ENCODE measurements around the gene SNED1. TPM values are rescaled to one million over a fixed set of nuclear protein-coding genes. Genes with fewer than 3 reads are reported as not detected.

The SNED1 gene
- total RNA-seq, 1 donor from 2014 or later, result 4.7 TPM

GRCh38 chr2:240998995-240999791 is 775 bp downstream of the SNED1 start:
- Histone ChIP-seq H3K27ac (ENCODE audit: low read depth, low read length) (peak overlapping the region; percentile 75), H3K27me3 (ENCODE audit: control insufficient read depth in 3 of 3, insufficient read depth in 3 of 3, low read length in 3 of 3) (no peaks in the 10 kb centered on the region), H3K4me3 (ENCODE audit: low read length in 3 of 3) (peak overlapping the region; percentile 65 to 81 (median 79)), H3K36me3 (ENCODE audit: control insufficient read depth in 3 of 3, insufficient read depth in 3 of 3, low read length in 3 of 3) (peaks cover 15 to 33% (median 18%) of the 10 kb centered on the region in 3 donors), H3K9ac (ENCODE audit: low read depth in 1 of 3, low read length in 3 of 3) (peak overlapping the region; percentile 72 to 92 (median 81)), H3K4me1 (ENCODE audit: control insufficient read depth in 3 of 3, insufficient read depth in 3 of 3, low read length in 3 of 3) (peaks cover 56 to 75% (median 61%) of the 10 kb centered on the region in 3 donors), H3K9me3 (ENCODE audit: control insufficient read depth in 3 of 3, low read length in 3 of 3) (peaks cover 7 to 11% (median 9%) of the 10 kb centered on the region in 3 donors)

GRCh38 chr2:240999873-241000541 is 1.6 kb downstream of the SNED1 start:
- Histone ChIP-seq H3K27ac (ENCODE audit: low read depth, low read length) (peak overlapping the region; percentile 75), H3K4me3 (ENCODE audit: low read length in 3 of 3) (peak overlapping the region; percentile 65 to 81 (median 79)), H3K27me3 (ENCODE audit: control insufficient read depth in 3 of 3, insufficient read depth in 3 of 3, low read length in 3 of 3) (no peaks in the 10 kb centered on the region), H3K9ac (ENCODE audit: low read depth in 1 of 3, low read length in 3 of 3) (peak overlapping the region; percentile 72 to 92 (median 81)), H3K36me3 (ENCODE audit: control insufficient read depth in 3 of 3, insufficient read depth in 3 of 3, low read length in 3 of 3) (peaks cover 15 to 33% (median 18%) of the 10 kb centered on the region in 3 donors), H3K4me1 (ENCODE audit: control insufficient read depth in 3 of 3, insufficient read depth in 3 of 3, low read length in 3 of 3) (peaks cover 52 to 67% (median 57%) of the 10 kb centered on the region in 3 donors), H3K9me3 (ENCODE audit: control insufficient read depth in 3 of 3, low read length in 3 of 3) (peaks cover 7 to 12% (median 10%) of the 10 kb centered on the region in 3 donors)

- Histone ChIP-seq H3K4me3 (ENCODE audit: low read length in 3 of 3) (peak overlapping the region in 1 of 3 donors; percentile 27), H3K36me3 (ENCODE audit: control insufficient read depth in 3 of 3, insufficient read depth in 3 of 3, low read length in 3 of 3) (peaks cover 15 to 33% (median 22%) of the 10 kb centered on the region in 3 donors)
Measured at GRCh38 chr2:241000831-241001321, 2.5 kb downstream of the SNED1 start.

GRCh38 chr2:241001413-241002274 is 3.2 kb downstream of the SNED1 start:
- H3K9me3 ChIP-seq (ENCODE audit: control insufficient read depth in 3 of 3, low read length in 3 of 3), result peaks cover 7 to 12% (median 10%) of the 10 kb centered on the region in 3 donors
- peak overlapping the region in 1 of 3 donors; percentile 50 for H3K9ac ChIP-seq (ENCODE audit: low read depth in 1 of 3, low read length in 3 of 3)
- H3K4me3 ChIP-seq (ENCODE audit: low read length in 3 of 3), result peak overlapping the region in 1 of 3 donors; percentile 32
- peaks cover 36 to 52% (median 45%) of the 10 kb centered on the region in 3 donors for H3K4me1 ChIP-seq (ENCODE audit: control insufficient read depth in 3 of 3, insufficient read depth in 3 of 3, low read length in 3 of 3)
- H3K27ac ChIP-seq (ENCODE audit: low read depth, low read length), result no peak overlapping the region
- no peaks in the 10 kb centered on the region for H3K27me3 ChIP-seq (ENCODE audit: control insufficient read depth in 3 of 3, insufficient read depth in 3 of 3, low read length in 3 of 3)
- H3K36me3 ChIP-seq (ENCODE audit: control insufficient read depth in 3 of 3, insufficient read depth in 3 of 3, low read length in 3 of 3), result peaks cover 15 to 33% (median 22%) of the 10 kb centered on the region in 3 donors

More at GRCh38 chr2:241000831-241001321, 2.5 kb downstream of the SNED1 start:
- H3K27ac ChIP-seq (ENCODE audit: low read depth, low read length), result no peak overlapping the region
- H3K4me1 ChIP-seq (ENCODE audit: control insufficient read depth in 3 of 3, insufficient read depth in 3 of 3, low read length in 3 of 3), result peaks cover 43 to 59% (median 49%) of the 10 kb centered on the region in 3 donors
- H3K27me3 ChIP-seq (ENCODE audit: control insufficient read depth in 3 of 3, insufficient read depth in 3 of 3, low read length in 3 of 3), result no peaks in the 10 kb centered on the region
- peaks cover 7 to 12% (median 10%) of the 10 kb centered on the region in 3 donors for H3K9me3 ChIP-seq (ENCODE audit: control insufficient read depth in 3 of 3, low read length in 3 of 3)
- H3K9ac ChIP-seq (ENCODE audit: low read depth in 1 of 3, low read length in 3 of 3), result peak overlapping the region in 1 of 3 donors; percentile 25

- H3K9ac ChIP-seq (ENCODE audit: low read depth in 1 of 3, low read length in 3 of 3), result no peak overlapping the region
- peaks cover 15 to 33% (median 22%) of the 10 kb centered on the region in 3 donors for H3K36me3 ChIP-seq (ENCODE audit: control insufficient read depth in 3 of 3, insufficient read depth in 3 of 3, low read length in 3 of 3)
- peaks cover 28 to 49% (median 43%) of the 10 kb centered on the region in 3 donors for H3K4me1 ChIP-seq (ENCODE audit: control insufficient read depth in 3 of 3, insufficient read depth in 3 of 3, low read length in 3 of 3)
- H3K4me3 ChIP-seq (ENCODE audit: low read length in 3 of 3), result no peak overlapping the region
- no peaks in the 10 kb centered on the region for H3K27me3 ChIP-seq (ENCODE audit: control insufficient read depth in 3 of 3, insufficient read depth in 3 of 3, low read length in 3 of 3)
- peaks cover 7 to 12% (median 10%) of the 10 kb centered on the region in 3 donors for H3K9me3 ChIP-seq (ENCODE audit: control insufficient read depth in 3 of 3, low read length in 3 of 3)
- H3K27ac ChIP-seq (ENCODE audit: low read depth, low read length), result no peak overlapping the region
Measured at GRCh38 chr2:241002275-241003046, 4.0 kb downstream of the SNED1 start.

GRCh38 chr2:241003047-241003360 is 4.6 kb downstream of the SNED1 start:
- Histone ChIP-seq H3K27me3 (ENCODE audit: control insufficient read depth in 3 of 3, insufficient read depth in 3 of 3, low read length in 3 of 3) (no peaks in the 10 kb centered on the region), H3K36me3 (ENCODE audit: control insufficient read depth in 3 of 3, insufficient read depth in 3 of 3, low read length in 3 of 3) (peaks cover 15 to 33% (median 22%) of the 10 kb centered on the region in 3 donors), H3K9ac (ENCODE audit: low read depth in 1 of 3, low read length in 3 of 3) (no peak overlapping the region), H3K27ac (ENCODE audit: low read depth, low read length) (no peak overlapping the region), H3K9me3 (ENCODE audit: control insufficient read depth in 3 of 3, low read length in 3 of 3) (peaks cover 7 to 12% (median 10%) of the 10 kb centered on the region in 3 donors), H3K4me1 (ENCODE audit: control insufficient read depth in 3 of 3, insufficient read depth in 3 of 3, low read length in 3 of 3) (peaks cover 23 to 49% (median 43%) of the 10 kb centered on the region in 3 donors), H3K4me3 (ENCODE audit: low read length in 3 of 3) (no peak overlapping the region)

GRCh38 chr2:241003369-241003768 is 5.0 kb downstream of the SNED1 start:
- peaks cover 7 to 12% (median 10%) of the 10 kb centered on the region in 3 donors for H3K9me3 ChIP-seq (ENCODE audit: control insufficient read depth in 3 of 3, low read length in 3 of 3)
- H3K36me3 ChIP-seq (ENCODE audit: control insufficient read depth in 3 of 3, insufficient read depth in 3 of 3, low read length in 3 of 3), result peaks cover 15 to 35% (median 22%) of the 10 kb centered on the region in 3 donors
- no peak overlapping the region for H3K9ac ChIP-seq (ENCODE audit: low read depth in 1 of 3, low read length in 3 of 3)
- H3K27ac ChIP-seq (ENCODE audit: low read depth, low read length), result no peak overlapping the region
- no peaks in the 10 kb centered on the region for H3K27me3 ChIP-seq (ENCODE audit: control insufficient read depth in 3 of 3, insufficient read depth in 3 of 3, low read length in 3 of 3)
- H3K4me3 ChIP-seq (ENCODE audit: low read length in 3 of 3), result peak overlapping the region in 1 of 3 donors; percentile 5
- peaks cover 21 to 49% (median 45%) of the 10 kb centered on the region in 3 donors for H3K4me1 ChIP-seq (ENCODE audit: control insufficient read depth in 3 of 3, insufficient read depth in 3 of 3, low read length in 3 of 3)

- H3K36me3 ChIP-seq (ENCODE audit: control insufficient read depth in 3 of 3, insufficient read depth in 3 of 3, low read length in 3 of 3), result peaks cover 15 to 35% (median 22%) of the 10 kb centered on the region in 3 donors
- H3K9me3 ChIP-seq (ENCODE audit: control insufficient read depth in 3 of 3, low read length in 3 of 3), result peaks cover 7 to 12% (median 10%) of the 10 kb centered on the region in 3 donors
- H3K9ac ChIP-seq (ENCODE audit: low read depth in 1 of 3, low read length in 3 of 3), result no peak overlapping the region
- H3K4me1 ChIP-seq (ENCODE audit: control insufficient read depth in 3 of 3, insufficient read depth in 3 of 3, low read length in 3 of 3), result peaks cover 21 to 56% (median 51%) of the 10 kb centered on the region in 3 donors
- H3K27me3 ChIP-seq (ENCODE audit: control insufficient read depth in 3 of 3, insufficient read depth in 3 of 3, low read length in 3 of 3), result no peaks in the 10 kb centered on the region
- H3K4me3 ChIP-seq (ENCODE audit: low read length in 3 of 3), result peak overlapping the region in 1 of 3 donors; percentile 5
- no peak overlapping the region for H3K27ac ChIP-seq (ENCODE audit: low read depth, low read length)
Measured at GRCh38 chr2:241003830-241004564, 5.6 kb downstream of the SNED1 start.
